8988T (cell line): ENCODE data around the gene TAF11L2.
"Not testable (repeated sequence)": the region's sequence is repeated elsewhere in the genome, so short reads cannot be mapped to it uniquely, and the experiment has no call there.

ENCODE experiments used
- DNase-seq: peaks from one replicate; pipeline ENCODE4 v3.0.0; 2011

Gene TAF11L2

GRCh38 chr5:17528369-17528768 lies 30.3 kb downstream of the TAF11L2 start, which contains the start of gene TAF11L6:
TAF11L6 (plus strand) TSS chr5:17528669.
- not testable (repeated sequence) for DNase-seq
